Measurements from ENCODE around the gene C17orf67. TPM values are rescaled to one million over a fixed set of nuclear protein-coding genes. Genes with fewer than 3 reads are reported as not detected.

The C17orf67 gene

Small RNA genes lying within 50 kb of the gene (small RNA-seq; reads per million reads assigned to genes)
- gene RNU6-1158P (ENCODE audit: insufficient read depth) = not detected

All from neuronal stem cell (in vitro differentiated cells).